ENCODE results near the gene SLC10A1. TPM values are rescaled to one million over a fixed set of nuclear protein-coding genes. Genes with fewer than 3 reads are reported as not detected.

The SLC10A1 gene
- total RNA-seq, 1 experiment from 2014 or later = not detected

GRCh38 chr14:69769623-69770022 is 27.4 kb downstream of the SLC10A1 start:
- ChIA-PET CTCF (no interaction called here), POLR2A (ENCODE audit: low non-redundant PET) (interaction anchor here (0.7 kb wide), 1 partner anchor 164 kb away, joined by 3 read pairs; no protein-coding TSS in a partner anchor)
- TF ChIP-seq, protein P1, sequence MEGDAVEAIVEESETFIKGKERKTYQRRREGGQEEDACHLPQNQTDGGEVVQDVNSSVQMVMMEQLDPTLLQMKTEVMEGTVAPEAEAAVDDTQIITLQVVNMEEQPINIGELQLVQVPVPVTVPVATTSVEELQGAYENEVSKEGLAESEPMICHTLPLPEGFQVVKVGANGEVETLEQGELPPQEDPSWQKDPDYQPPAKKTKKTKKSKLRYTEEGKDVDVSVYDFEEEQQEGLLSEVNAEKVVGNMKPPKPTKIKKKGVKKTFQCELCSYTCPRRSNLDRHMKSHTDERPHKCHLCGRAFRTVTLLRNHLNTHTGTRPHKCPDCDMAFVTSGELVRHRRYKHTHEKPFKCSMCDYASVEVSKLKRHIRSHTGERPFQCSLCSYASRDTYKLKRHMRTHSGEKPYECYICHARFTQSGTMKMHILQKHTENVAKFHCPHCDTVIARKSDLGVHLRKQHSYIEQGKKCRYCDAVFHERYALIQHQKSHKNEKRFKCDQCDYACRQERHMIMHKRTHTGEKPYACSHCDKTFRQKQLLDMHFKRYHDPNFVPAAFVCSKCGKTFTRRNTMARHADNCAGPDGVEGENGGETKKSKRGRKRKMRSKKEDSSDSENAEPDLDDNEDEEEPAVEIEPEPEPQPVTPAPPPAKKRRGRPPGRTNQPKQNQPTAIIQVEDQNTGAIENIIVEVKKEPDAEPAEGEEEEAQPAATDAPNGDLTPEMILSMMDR (conservative IDR thresholded peaks at IDR 0.05; ENCODE audit: low read depth, low read length) = no peak
- no peak for TF ChIP-seq EZH2 (IDR thresholded peaks at IDR 0.05; ENCODE audit: borderline replicate concordance, low read depth, low read length, poor library complexity, severe bottlenecking)
- Histone ChIP-seq H3K4me1 (ENCODE audit: insufficient read depth, low read length, poor library complexity, severe bottlenecking) (peaks cover 19% of the 10 kb centered on the region), H3K27ac (ENCODE audit: low read depth, low read length, poor library complexity, severe bottlenecking) (no peak overlapping the region), H3K9me3 (ENCODE audit: low read depth, low read length, poor library complexity, severe bottlenecking) (no peaks in the 10 kb centered on the region), H3K27me3 (replicated peaks; ENCODE audit: insufficient read depth, low read depth, low read length, poor library complexity) (no peaks in the 10 kb centered on the region), H3K4me3 (ENCODE audit: low read depth, low read length, poor library complexity, severe bottlenecking) (no peak overlapping the region), H3K36me3 (ENCODE audit: insufficient read depth, low read length, poor library complexity, severe bottlenecking) (peaks cover 69% of the 10 kb centered on the region)
- intact Hi-C loops (cut with micrococcal nuclease; ENCODE audit: unreplicated experiment) = no loop called here
- DNase-seq (ENCODE audit: low spot score) = no peak
- no TSS peak for BruUV-seq (replicated peaks)

- no peaks in the 10 kb centered on the region for H3K27me3 ChIP-seq (replicated peaks; ENCODE audit: insufficient read depth, low read depth, low read length, poor library complexity)
- POLR2A ChIA-PET (ENCODE audit: low non-redundant PET) = no interaction called here
- H3K4me3 ChIP-seq (ENCODE audit: low read depth, low read length, poor library complexity, severe bottlenecking) = peak overlapping the region; percentile 82
- peaks cover 19% of the 10 kb centered on the region for H3K4me1 ChIP-seq (ENCODE audit: insufficient read depth, low read length, poor library complexity, severe bottlenecking)
- no peaks in the 10 kb centered on the region for H3K9me3 ChIP-seq (ENCODE audit: low read depth, low read length, poor library complexity, severe bottlenecking)
- no TSS peak for BruUV-seq (replicated peaks)
- no peak overlapping the region for H3K27ac ChIP-seq (ENCODE audit: low read depth, low read length, poor library complexity, severe bottlenecking)
- intact Hi-C loops (cut with micrococcal nuclease; ENCODE audit: unreplicated experiment) = no loop called here
- no peak for DNase-seq (ENCODE audit: low spot score)
- CTCF ChIA-PET = no interaction called here
- H3K36me3 ChIP-seq (ENCODE audit: insufficient read depth, low read length, poor library complexity, severe bottlenecking) = peaks cover 62% of the 10 kb centered on the region
- TF ChIP-seq, protein P1 (conservative IDR thresholded peaks at IDR 0.05; ENCODE audit: low read depth, low read length) = no peak
- TF ChIP-seq EZH2 (IDR thresholded peaks at IDR 0.05; ENCODE audit: borderline replicate concordance, low read depth, low read length, poor library complexity, severe bottlenecking) = no peak
Observed at GRCh38 chr14:69768873-69769272, 28.2 kb downstream of the SLC10A1 start.

- POLR2A ChIA-PET (ENCODE audit: low non-redundant PET) = no interaction called here
- Histone ChIP-seq H3K4me3 (ENCODE audit: low read depth, low read length, poor library complexity, severe bottlenecking) (peak overlapping the region; percentile 82), H3K27ac (ENCODE audit: low read depth, low read length, poor library complexity, severe bottlenecking) (peak overlapping the region; percentile 99), H3K27me3 (replicated peaks; ENCODE audit: insufficient read depth, low read depth, low read length, poor library complexity) (no peaks in the 10 kb centered on the region), H3K4me1 (ENCODE audit: insufficient read depth, low read length, poor library complexity, severe bottlenecking) (peaks cover 19% of the 10 kb centered on the region), H3K36me3 (ENCODE audit: insufficient read depth, low read length, poor library complexity, severe bottlenecking) (peaks cover 48% of the 10 kb centered on the region), H3K9me3 (ENCODE audit: low read depth, low read length, poor library complexity, severe bottlenecking) (no peaks in the 10 kb centered on the region)
- BruUV-seq (replicated peaks) = no TSS peak
- intact Hi-C loops (cut with micrococcal nuclease; ENCODE audit: unreplicated experiment) = no loop called here
- peak; percentile 95 for DNase-seq (ENCODE audit: low spot score)
- no peak for TF ChIP-seq EZH2 (IDR thresholded peaks at IDR 0.05; ENCODE audit: borderline replicate concordance, low read depth, low read length, poor library complexity, severe bottlenecking)
- TF ChIP-seq, protein P1 (conservative IDR thresholded peaks at IDR 0.05; ENCODE audit: low read depth, low read length) = no peak
- CTCF ChIA-PET = no interaction called here
Observed at GRCh38 chr14:69767369-69767999, 29.6 kb downstream of the SLC10A1 start.

Measured in A673 (cell line).